HS-27A (cell line): ENCODE data around the gene CBX8.

ENCODE experiments used
- DNase-seq: peaks from one replicate; pipeline ENCODE4 v3.0.0-alpha.2; 2012; ENCODE audit warnings: low read depth, missing footprints

The CBX8 gene

DNA sequence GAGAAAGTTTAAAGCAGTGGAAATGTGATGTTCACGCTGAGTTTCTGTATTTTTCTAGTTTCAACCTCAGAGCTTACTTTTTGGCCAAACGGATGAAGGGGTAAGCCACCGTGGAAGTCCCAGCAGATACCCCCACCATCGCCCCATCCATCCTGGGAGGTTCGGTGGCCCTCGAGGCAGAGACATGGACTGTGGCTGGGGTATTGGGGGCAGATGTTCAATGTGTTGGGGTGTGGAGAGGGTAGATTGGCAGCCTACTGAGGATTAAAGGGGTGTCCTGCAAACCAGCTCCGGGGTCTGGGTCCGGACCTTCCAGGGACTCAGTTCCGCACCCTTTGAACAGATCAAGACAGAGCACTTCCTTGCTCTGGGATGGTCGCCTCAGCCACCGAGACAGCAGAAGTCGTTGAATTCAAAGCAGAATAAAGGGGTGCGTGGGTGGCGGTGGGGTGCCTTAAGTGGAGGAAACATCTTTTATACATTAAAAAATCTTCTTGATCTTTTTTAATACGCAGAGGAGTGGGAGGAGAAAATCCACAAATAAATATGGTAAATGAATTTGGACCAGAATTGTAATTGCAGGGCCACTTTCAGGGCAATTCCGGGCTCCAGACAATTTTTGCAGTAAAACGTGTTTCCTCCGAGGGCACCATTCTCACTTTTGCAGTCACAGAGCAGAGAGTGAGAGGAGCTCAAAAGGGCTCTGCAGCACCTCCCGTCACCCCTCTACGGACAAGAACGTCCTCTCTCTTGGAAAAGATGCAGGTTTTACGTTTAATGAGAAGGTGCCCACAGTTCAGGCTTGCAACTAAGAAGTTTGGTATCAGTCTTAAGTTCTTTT is 8.2 kb upstream of the CBX8 start:
- DNase-seq = no peak

DNA sequence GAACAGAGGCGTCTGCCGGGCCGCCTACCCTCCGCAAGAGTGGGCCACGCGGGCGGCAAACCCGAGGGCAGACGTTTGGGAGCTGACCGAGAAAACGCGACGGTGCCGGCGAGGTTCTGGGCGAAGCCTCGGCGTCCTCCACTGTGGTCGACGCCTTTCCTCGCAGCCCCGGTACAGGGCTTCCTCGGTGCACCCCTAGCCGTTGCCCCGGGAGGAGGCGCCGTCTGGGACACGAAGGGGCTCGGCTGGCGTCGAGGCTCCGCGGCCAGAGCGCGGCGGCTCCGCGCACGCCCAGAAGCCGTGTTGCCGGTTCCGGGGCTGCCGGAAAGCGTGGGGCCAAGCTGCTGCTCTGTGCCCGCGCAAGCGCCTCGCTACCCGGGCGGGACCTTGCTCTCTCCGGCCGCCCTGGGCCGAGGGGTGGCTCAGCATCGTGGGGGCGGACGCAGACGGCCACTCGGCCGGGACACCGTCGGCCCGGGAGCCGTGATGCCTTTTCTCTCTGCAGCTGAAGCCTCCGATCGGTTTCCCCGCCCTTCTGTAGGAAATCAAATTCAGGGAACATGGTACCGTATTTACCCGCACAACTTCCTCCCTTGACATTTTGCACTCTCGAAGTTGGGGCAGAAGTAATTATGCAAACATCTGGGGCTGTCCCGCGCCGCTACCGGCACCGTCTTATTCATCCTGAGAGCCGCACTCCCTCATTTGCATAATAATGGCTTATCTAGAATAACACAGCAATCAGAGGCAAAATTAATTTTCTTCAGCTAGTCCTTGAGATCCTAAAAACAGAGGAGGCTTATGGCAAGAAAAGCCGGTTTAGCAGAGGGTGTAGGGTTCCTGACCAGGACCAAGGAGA is 7.3 kb upstream of the CBX8 start:
- DNase-seq = no peak

- DNase-seq = no peak
Measured at GRCh38 chr17:79803421-79803996, 6.6 kb upstream of the CBX8 start.

DNA sequence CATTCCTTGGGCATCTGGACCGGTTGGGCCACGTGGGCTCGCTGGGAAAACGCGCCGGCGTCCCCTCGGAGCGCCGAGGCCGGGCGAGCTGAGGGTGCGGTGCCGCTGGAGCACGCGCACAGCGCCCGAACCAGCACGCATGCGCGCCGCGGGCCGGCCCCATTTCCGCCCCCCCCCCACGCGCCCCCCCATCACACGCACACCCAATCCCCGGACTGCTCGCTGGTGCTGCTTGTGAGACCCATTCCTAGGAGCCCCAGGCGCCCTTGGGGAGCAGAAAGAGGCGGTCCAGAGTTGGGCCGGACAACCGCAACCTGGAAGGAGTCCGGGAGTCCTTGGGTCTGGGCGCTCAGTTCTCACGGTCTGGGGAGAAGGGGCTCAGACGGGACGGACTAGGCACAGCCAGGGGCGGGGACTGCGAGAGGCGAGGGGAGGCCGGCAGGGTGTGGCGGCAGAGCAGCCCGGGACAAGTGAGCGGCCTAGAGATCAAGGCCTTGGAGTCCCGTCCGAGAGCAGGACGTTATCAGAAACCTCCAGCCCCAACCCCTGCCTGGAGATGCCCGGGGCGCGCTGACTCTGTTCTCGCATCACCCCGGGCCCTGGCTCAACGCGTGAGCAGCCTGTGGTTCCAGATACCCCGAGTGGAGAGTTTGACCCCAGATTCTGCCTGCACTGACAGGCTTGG is 6.0 kb upstream of the CBX8 start:
- DNase-seq = no peak

GRCh38 chr17:79802039-79802735 is 5.3 kb upstream of the CBX8 start:
- DNase-seq = no peak

- no peak for DNase-seq
Measured at GRCh38 chr17:79801156-79802038, 4.5 kb upstream of the CBX8 start.

DNA sequence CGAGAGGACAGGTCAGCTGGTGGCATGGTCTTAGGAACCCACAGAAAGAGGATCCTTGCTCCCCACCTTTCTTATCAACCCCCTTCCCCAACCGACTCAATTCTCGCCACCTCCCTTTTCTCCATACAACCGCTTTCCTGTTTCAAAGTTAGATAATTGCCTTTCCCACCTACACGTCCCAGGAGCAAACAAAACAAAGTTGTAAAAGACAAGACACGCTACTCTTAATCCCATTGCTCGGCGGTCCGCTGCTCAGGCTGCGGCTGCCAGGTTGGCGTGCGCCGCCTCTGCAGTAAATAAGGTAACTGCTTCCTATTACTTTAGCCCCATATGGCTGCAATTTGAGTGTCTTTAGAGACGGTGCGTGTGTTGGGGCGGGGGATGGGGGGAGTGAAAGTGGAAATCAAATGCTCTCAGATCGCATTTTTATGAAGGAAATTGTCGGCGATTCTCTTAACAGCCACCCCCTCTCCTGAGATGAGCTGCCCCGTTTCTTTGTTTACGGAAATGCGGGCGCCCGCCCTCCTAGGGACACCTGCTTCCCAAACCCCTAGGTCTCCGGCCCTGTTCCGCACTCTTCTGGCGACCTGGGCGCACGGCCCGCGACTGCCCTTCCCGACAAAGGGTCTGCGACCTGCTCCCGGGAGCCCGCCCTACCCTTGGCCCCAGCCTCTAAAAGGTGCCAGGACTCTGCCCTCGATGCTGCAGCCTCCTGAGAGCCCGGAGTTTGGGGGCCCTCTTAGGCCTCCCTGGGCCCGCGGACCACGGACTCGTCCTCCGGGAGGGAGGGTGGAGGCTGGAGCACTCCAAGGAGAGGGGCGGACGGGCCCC is 3.7 kb upstream of the CBX8 start:
- DNase-seq = no peak

GRCh38 chr17:79799538-79800324 is 2.9 kb upstream of the CBX8 start:
- no peak for DNase-seq

DNA sequence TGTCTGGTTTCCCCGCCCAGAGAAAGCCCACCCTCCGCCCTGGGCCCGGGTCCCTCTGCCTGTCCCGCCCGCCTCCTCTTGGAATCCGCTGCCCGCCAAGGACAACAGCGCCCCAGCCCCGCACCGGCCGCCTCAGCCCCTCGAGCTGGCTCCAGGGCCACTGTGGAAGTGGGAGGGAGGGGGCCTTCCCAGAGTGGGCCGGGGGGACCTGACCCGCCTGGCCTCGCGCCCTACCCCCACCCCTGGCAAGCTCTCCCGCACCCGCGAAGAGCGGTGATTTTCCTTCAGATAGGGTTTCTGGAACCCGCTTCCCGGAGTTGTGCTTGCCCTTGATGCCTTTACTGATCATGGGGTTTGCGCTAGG is 2.3 kb upstream of the CBX8 start:
- DNase-seq = no peak

DNA sequence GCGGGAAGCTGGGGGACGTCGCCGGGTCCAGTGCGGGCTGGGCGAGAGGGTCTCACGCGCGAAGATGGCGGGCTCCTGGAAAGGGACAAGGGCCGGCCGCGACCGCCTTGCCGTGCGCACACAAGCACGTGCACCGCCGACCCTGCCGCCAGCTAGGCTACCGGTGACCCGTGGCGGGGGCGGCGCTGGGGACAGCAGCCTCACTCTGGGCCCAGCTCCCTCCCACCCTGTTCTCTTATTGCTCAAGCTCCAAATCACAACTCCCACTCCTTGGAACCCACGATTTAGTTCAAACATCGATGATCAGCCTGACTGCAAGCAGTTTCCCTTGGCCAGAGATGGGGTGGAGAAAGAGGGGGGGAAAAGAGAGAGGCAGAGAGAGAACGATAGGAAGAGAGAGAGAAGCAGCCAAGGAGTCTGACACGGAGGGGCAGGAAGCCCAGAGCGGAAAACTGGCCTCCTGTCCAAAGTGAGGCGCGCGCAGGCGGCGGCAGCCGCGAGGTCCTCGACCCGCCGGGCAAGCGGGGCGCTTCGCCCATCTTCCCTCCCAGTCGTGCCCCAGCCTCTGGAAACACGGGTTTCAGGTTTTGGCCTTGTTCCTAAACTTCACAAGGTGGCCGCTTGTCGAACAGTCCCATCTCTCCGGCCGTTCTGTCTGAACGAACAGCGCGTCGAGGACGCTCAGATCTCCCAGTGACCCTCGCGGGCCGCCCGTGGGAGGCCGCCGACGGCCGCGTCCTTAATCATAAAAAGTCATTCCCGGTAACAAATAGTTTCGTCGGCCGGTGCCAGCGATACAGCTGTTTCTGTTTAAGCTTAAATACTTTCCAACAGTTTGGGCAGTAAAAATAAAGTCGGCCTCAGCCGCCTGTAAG is 1.7 kb upstream of the CBX8 start:
- no peak for DNase-seq

DNA sequence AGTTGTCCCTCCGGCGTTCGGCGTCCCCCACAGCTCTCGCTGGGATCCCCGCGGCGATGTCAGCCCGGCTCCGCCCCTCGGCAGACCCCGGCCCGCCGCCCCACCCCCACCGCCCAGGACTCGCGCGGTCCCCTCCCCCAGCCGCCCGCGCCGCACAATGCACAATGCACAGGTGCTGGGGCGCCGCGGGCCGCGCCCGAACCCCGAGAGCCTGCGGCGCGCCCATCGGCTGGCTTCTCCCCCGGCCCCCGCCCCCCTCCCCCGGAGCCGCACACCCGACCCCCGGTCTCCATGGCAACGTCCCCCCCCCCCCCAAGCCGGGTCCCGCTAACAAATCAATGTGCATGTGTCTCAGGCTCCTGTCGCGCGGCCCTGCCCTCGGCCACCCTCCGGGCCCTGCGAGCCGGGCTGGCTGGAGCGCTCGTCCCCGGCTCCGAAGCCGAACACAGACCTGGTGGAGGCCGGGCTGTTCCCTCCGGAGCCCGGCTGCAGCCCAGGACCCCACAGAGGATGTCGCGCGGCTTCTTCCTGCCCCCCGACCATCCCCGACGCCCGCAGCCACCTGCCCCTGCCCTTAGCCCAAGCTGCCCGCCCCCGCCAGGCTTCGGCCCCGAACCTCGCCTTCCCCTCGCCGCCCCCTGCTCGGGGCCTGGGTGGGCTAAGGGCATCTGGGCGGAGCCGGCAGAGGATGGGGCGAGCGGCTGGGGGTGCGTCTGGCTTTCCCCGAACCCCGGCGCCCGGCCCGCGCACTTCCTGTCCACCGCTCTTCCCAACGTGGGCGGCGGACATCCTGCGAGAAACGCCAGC is 818 bp upstream of the CBX8 start:
- no peak for DNase-seq

DNA sequence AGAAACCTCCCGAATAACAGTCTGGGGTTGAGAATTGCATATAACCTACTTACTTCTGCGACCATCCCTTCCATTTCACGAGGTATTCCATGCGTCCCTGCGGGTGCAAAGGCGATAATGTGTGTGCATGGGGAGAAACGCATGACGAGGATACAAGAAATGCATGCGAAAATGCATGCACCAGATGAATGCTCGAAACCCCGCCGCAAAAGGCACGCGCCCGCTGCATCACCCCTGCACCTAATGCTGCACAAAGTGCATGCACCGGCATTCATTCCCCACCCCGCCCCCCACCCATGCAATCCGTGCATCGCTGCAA is 474 bp downstream of the CBX8 start:
- DNase-seq = no peak

GRCh38 chr17:79795795-79796443 is 958 bp downstream of the CBX8 start:
- no peak for DNase-seq

DNA sequence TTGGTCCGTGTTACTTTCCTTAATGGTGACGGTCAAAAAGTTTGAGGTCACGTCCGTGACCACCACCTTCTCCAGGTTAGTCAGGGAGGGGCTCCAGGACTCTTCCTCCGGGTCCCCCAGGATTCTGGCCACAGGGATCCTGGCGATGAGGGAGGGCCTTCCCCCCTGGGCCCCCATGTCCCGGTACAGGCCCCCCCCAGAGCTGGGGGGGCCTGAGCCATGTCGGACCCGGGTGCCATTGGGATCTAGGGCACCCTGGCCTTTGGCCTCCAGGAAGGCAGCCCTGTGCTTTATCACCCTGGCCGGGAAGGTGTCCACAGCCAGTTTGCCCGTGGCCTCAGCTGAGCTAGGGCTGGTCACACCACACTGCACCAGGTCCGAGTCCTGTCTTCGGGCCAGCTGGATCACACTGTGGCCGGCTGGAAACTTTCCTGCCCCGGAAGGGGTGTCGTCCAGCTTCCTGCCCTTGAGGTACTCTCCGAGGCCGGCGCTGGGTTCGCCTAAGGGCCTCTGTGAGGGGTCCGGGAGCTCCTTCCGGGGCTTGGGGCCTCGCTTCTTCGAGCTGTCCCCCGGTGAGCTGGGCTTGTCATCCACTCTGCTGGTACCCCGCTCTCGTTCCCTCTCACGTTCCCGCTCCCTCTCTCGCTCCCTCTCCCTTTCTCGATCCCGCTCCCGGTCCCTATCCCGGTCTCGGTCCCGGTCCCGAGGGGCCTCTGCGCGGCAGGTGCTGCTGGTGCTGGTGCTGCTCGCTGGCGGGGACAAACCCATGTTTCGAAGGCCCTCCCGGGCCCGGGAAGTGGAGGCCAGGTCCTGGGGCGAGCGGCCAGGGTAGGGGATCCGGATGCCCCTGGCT is 2.0 kb downstream of the CBX8 start:
- DNase-seq = no peak

- DNase-seq = no peak
Measured at GRCh38 chr17:79793924-79794304, 3.0 kb downstream of the CBX8 start.
